Neural cell (in vitro differentiated cells): Measurements from ENCODE around the gene TPCN1. TPM values are rescaled to one million over a fixed set of nuclear protein-coding genes. Genes with fewer than 3 reads are reported as not detected.

Experiments used
- H2AFZ ChIP-seq: fragments of 200-600, 300-800 bp; sonication (generic), shearing (Covaris generic); 2 replicates; pipeline ENCODE4 v1.6.0; 2014; ENCODE audit warnings: low read depth, mild to moderate bottlenecking, antibody characterized with exemption, low read length, moderate library complexity
- H3F3A ChIP-seq: fragments of 200-600 bp; shearing (Covaris generic); 2 replicates; pipeline ENCODE4 v1.6.1; 2016; ENCODE audit warnings: mild to moderate bottlenecking, moderate library complexity, mixed read lengths, antibody characterized with exemption, low read length; ENCODE audit not compliant: insufficient read depth, poor library complexity, severe bottlenecking
- H3K27ac ChIP-seq: fragments of 200-600, 300-800 bp; sonication (generic), shearing (Covaris generic); 2 replicates; pipeline ENCODE4 v1.5.1; 2014; ENCODE audit warnings: mild to moderate bottlenecking, low read length, moderate library complexity
- H3K27me3 ChIP-seq: fragments of 300-800, 200-600 bp; sonication (generic), shearing (Covaris generic); 2 replicates; pipeline ENCODE4 v1.6.0; 2014; ENCODE audit warnings: mild to moderate bottlenecking, low read depth, low read length, moderate library complexity; ENCODE audit not compliant: insufficient read depth
- H3K36me3 ChIP-seq: fragments of 300-800, 200-600 bp; sonication (generic), shearing (Covaris generic); 2 replicates; pipeline ENCODE4 v1.5.1; 2014; ENCODE audit warnings: mild to moderate bottlenecking, antibody characterized with exemption, low read length, moderate library complexity; ENCODE audit not compliant: insufficient read depth
- H3K4me2 ChIP-seq: fragments of 300-800, 200-600 bp; sonication (generic), shearing (Covaris generic); 2 replicates; pipeline ENCODE4 v1.6.0; 2014; ENCODE audit warnings: mild to moderate bottlenecking, low read length
- H3K4me3 ChIP-seq: fragments of 300-800, 200-600 bp; sonication (generic), shearing (Covaris generic); 2 replicates; pipeline ENCODE4 v1.5.1; 2014; ENCODE audit warnings: mild to moderate bottlenecking, low read length, moderate library complexity
- H3K79me2 ChIP-seq: fragments of 200-600 bp; shearing (Covaris generic); replicated peaks from 2 replicates; pipeline ENCODE4 v1.6.0; 2014; ENCODE audit warnings: mild to moderate bottlenecking, low read length, moderate library complexity; ENCODE audit not compliant: insufficient read depth
- H3K9ac ChIP-seq: fragments of 300-800, 200-600 bp; sonication (generic), shearing (Covaris generic); 2 replicates; pipeline ENCODE4 v1.6.1; 2016; ENCODE audit warnings: mild to moderate bottlenecking, low read length, mixed read lengths
- H3K9me2 ChIP-seq: fragments of 200-600 bp; shearing (Covaris generic); 2 replicates; pipeline ENCODE4 v1.6.1; 2016; ENCODE audit warnings: mild to moderate bottlenecking, low read length, mixed read lengths; ENCODE audit not compliant: insufficient read depth
- H3K9me3 ChIP-seq: fragments of 200-600, 300-800 bp; sonication (generic), shearing (Covaris generic); 2 replicates; pipeline ENCODE4 v1.6.1; 2016; ENCODE audit warnings: mild to moderate bottlenecking, mixed run types, low read length, moderate library complexity, mixed read lengths
- H4K20me1 ChIP-seq: fragments of 200-600 bp; shearing (Covaris generic); 2 replicates; pipeline ENCODE4 v1.6.1; 2016; ENCODE audit warnings: mild to moderate bottlenecking, mixed run types; ENCODE audit not compliant: insufficient read depth
- CTCF ChIP-seq: fragments of 450-650 bp; IDR thresholded peaks from 2 replicates; pipeline ENCODE4 v1.5.1; 2014; ENCODE audit warnings: antibody characterized with exemption, mild to moderate bottlenecking, moderate library complexity; ENCODE audit not compliant: poor library complexity, severe bottlenecking
- EP300 ChIP-seq: fragments of 450-650 bp; conservative IDR thresholded peaks from 2 replicates; pipeline ENCODE4 v1.6.1; 2014; ENCODE audit warnings: antibody characterized with exemption, mild to moderate bottlenecking, moderate library complexity; ENCODE audit not compliant: poor library complexity, severe bottlenecking
- EZH2 ChIP-seq: fragments of 200-600, 300-800 bp; shearing (Covaris generic), sonication (generic); IDR thresholded peaks from 2 replicates; pipeline ENCODE4 v1.6.1; 2014; ENCODE audit warnings: antibody characterized with exemption, low read length, borderline replicate concordance, mild to moderate bottlenecking; ENCODE audit not compliant: insufficient read depth, poor library complexity, severe bottlenecking
- MXI1 ChIP-seq: fragments of 450-650 bp; conservative IDR thresholded peaks from 2 replicates; pipeline ENCODE4 v1.6.1; 2014; ENCODE audit warnings: antibody characterized with exemption, mild to moderate bottlenecking; ENCODE audit not compliant: poor library complexity, severe bottlenecking
- POLR2AphosphoS5 ChIP-seq: IDR thresholded peaks from 2 replicates; pipeline ENCODE4 v1.6.1; 2012
- RAD21 ChIP-seq: fragments of 450-650 bp; conservative IDR thresholded peaks from 2 replicates; pipeline ENCODE4 v1.6.1; 2014; ENCODE audit warnings: antibody characterized with exemption, mild to moderate bottlenecking, moderate library complexity
- REST ChIP-seq: IDR thresholded peaks from 2 replicates; pipeline ENCODE4 v1.6.1; 2012; ENCODE audit warnings: borderline replicate concordance
- SMC3 ChIP-seq: fragments of 450-650 bp; conservative IDR thresholded peaks from 2 replicates; pipeline ENCODE4 v1.6.1; 2014; ENCODE audit warnings: antibody characterized with exemption, mild to moderate bottlenecking, moderate library complexity; ENCODE audit not compliant: poor library complexity
- TAF1 ChIP-seq: IDR thresholded peaks from 2 replicates; pipeline ENCODE4 v1.6.1; 2012; ENCODE audit warnings: low read depth
- polyA plus RNA-seq: library from polyadenylated mRNA; depleted of rRNA; stranded (reverse); fragments of >200 nt; gene quantifications from 2 replicates; pipeline ENCODE4 v1.2.3, GENCODE V29; 2014

Gene TPCN1
- polyA plus RNA-seq, 1 donor from 2014 or later: 4.0 TPM

GRCh38 chr12:113191227-113191626 is 30.0 kb upstream of the TPCN1 start:
- H3K9me3 ChIP-seq: no peaks in the 10 kb centered on the region
- H2AFZ ChIP-seq: no peak overlapping the region
- H3F3A ChIP-seq: no peaks in the 10 kb centered on the region
- no peak overlapping the region for H3K27ac ChIP-seq
- no peaks in the 10 kb centered on the region for H4K20me1 ChIP-seq
- no peaks in the 10 kb centered on the region for H3K36me3 ChIP-seq
- H3K4me2 ChIP-seq: no peak overlapping the region
- TF ChIP-seq EP300 (no peak), POLR2AphosphoS5 (no peak), RAD21 (no peak), SMC3 (no peak), CTCF (no peak), TAF1 (no peak), EZH2 (no peak), MXI1 (no peak), REST (no peak)
- no peaks in the 10 kb centered on the region for H3K27me3 ChIP-seq
- peaks cover 6% of the 10 kb centered on the region for H3K79me2 ChIP-seq
- no peak overlapping the region for H3K4me3 ChIP-seq
- H3K9me2 ChIP-seq: no peaks in the 10 kb centered on the region
- H3K9ac ChIP-seq: no peak overlapping the region

- H3K9ac ChIP-seq: no peak overlapping the region
- no peak overlapping the region for H2AFZ ChIP-seq
- no peaks in the 10 kb centered on the region for H4K20me1 ChIP-seq
- no peak overlapping the region for H3K4me2 ChIP-seq
- no peaks in the 10 kb centered on the region for H3K27me3 ChIP-seq
- no peaks in the 10 kb centered on the region for H3F3A ChIP-seq
- TF ChIP-seq CTCF (no peak), EP300 (no peak), TAF1 (no peak), EZH2 (no peak), REST (no peak), RAD21 (no peak), MXI1 (no peak), SMC3 (no peak), POLR2AphosphoS5 (no peak)
- H3K79me2 ChIP-seq: no peaks in the 10 kb centered on the region
- H3K4me3 ChIP-seq: no peak overlapping the region
- H3K36me3 ChIP-seq: no peaks in the 10 kb centered on the region
- no peaks in the 10 kb centered on the region for H3K9me2 ChIP-seq
- H3K9me3 ChIP-seq: no peaks in the 10 kb centered on the region
- H3K27ac ChIP-seq: no peak overlapping the region
Measured at GRCh38 chr12:113194971-113195391, 26.3 kb upstream of the TPCN1 start.
